Stimulated activated CD8-positive, alpha-beta memory T cell treated with anti-CD3 and anti-CD28 coated beads, Interleukin-2, amount 100 ng/mL, for 48 hours (primary cell): Measurements from ENCODE around the gene CAPS.

Experiments
- DNase-seq, 2 donors: peaks; one replicate each; pipeline ENCODE4 v3.0.0-alpha.2; 2020; ENCODE audit warnings: low read depth in 2 of 2

The CAPS gene

DNA sequence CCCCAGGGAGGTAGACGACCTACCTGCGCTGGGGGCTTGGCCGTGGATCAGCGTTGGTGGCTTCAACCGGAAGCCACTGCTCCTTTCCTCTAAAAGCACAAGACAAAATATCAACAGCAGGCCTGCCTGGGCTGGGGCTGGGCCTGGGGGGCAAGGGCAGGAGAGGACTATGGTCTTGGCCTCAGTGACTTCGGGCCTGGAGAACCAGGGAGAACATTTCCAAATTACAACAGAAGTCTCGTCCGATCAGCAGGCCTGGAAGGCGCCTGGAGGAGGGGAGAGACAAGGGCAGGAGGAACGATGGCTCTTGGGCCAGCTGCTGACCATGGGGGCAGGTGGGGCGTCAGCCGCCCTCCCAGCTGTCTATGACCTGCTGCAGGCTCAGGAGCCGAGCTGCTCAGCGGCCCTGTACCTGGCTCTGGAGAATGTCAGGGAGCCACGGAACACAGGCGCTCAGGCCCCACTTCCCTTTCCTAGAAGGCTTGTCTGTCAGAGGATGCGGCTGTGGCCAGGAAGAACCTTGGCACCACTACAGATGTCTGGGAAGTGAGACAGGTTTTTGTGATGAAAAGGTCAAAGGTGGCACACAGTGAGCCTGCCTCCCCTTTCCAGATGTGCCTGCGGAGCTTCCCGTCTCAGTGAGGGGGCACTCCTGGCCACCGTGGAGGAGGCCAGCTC, 19.5 kb downstream of the CAPS start:
- no peak for DNase-seq

DNA sequence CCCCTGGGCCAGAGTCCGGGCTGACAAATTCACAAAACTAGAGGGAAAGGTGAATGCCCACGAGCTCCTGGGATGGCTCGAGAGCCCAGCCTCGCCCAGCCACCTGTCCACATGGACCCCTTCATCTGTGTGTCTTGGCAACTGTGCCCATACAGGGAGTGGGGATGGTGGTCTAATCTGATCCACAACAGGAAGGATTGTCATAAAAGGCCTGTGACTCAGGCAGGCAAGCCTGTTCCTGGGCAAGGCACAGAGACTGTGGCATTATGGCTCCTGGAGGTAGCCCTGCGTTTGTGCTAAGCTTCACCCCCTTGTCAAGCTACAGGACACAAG, 20.0 kb downstream of the CAPS start:
- DNase-seq, result no peak

DNA sequence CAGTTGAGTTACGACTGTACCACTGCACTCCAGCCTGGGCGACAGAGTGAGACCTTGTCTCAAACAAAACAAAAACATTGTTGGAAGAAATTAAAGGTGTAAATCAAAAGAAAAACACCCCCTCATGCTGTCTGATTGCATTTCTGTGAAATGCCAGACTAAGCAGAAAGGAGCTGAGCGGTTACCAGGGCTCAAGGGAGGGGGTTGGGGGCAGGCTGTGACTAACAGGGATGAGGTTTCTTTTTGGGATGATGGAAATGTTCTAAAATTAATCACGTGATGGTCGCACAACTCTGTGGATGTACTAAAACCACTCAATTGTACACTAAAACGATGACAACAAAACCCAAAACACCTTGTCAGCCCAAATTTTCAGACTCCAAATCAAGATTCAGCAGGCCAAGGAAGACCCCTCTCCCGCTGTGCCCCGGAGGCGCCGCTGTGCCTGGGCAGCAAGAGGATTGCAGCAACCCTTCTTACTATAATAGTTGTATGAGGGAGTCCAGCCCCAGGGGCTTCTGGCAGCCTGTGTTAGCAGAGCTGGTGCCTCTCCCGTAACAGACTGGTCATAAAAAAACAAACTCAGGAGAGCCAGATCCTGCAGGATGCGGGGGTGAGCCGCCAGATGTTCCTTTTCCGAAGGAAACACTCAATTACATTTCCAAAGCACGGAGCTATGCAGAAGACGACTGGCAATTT, 20.9 kb downstream of the CAPS start:
- no peak for DNase-seq

DNA sequence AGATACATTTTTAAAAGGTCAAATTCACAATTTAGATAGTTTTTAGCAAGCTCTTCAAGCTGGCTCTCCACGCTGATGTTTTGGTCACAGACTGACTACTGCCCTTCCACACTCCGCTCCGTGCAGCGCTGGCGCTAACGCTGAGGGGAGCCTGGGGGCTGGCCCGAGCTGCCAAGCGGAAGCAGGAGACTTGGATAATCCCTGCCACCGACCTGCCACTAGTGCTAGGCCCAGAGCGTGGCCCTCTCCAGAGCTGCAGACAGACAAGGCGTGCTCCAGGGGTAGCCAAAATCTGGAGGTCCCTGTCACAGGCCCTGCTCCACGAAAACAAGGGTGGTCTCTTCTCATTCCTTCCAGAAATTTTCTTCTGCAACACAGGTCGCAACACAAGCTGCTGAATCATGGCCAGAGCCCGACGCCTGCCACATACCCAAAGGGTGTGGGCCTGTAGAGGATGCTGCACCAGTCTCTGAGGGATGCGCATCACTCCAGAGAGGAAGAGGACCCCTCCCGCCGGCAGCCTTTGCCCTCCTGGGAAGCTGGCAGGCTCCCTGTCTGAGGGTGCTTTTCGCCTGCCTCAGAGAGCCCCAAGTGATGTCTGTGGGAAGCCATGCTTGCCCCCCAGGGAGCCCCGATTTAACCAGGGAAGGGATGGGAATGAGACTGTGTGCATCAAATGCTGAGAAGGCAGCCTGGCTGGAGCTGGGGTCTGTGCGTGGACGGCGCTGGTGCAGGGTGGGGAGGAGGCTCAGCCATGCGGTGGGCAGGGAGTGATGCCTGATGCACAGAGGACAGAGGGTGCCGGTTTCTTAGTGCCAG, 21.6 kb downstream of the CAPS start:
- no peak for DNase-seq

DNA sequence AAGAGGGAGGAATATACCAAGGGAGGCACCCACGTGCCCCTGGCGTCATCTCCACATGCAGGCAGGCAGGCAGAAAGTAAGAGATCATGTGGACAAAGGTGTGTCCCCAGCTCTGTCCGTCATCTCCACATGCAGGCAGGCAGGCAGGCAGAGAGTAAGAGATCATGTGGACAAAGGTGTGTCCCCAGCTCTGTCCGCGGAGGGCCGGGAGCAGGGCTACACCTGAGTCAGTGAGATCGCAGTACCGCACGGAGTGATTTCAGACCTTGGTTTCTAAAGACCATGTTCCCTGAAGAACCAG, 22.2 kb downstream of the CAPS start:
- no peak for DNase-seq

DNA sequence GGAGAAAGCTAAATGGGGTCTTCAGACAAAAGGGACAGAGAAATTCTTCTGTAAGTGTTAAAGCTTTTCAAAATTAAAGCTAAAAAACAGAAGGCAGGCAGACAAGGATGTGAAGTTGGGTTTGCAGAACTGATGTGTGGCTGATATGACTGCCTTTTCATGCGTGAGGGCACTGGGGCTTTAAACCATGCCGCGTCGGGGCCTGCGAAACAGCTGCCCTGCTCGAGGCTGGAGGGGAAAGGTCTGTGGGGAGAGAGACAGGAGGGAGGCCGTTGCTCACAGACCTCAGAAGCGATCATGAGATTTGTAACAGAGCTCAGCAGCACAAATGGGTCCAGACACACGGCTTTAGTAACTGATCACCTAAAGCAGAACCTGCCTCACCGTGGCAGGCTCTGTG, 23.5 kb downstream of the CAPS start:
- DNase-seq, result no peak

DNA sequence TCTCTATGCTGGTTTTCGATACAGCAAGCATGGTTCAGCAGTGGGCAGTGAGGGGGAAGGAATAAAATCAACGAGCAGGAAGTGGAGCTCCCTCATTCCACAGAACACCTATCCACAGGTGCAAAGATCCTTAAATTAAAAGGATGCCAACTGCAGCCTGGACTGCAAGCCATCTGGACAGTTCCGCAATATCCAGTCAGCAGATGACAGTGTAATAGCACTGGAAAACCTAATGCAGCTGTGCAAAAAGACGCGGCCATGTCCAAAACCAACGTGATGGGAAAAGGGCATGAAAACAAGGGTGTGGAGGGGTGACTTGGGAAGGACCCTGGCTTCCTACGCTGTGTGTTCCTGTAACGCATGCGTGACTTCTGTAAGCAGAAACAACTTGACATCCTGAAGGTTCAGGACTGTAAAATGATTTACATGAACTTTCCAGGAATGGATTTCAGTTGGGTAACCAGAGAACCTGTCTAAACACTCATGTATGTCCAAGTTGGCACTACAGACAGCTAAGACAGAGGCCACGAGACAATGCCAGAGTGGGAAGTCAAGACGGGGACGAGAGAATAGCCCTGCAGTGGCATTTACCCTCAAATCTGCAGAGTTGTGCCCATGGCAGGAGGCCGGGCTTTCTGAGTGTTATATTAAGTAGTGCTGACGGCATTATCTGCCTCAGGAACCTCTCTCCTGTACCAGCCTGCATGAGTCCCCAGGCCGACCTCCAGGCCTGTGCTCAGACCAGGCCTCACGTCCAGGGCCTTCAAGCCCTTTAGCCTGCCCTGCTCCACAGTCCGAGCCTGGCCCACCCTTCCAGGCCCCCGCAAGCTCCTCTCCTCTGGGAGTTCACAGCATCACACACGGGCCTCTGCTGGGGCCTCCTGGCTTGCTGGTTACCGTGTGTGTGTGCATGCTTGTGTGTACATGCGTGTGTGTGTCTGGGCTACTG, 26.5 kb downstream of the CAPS start:
- no peak for DNase-seq

DNA sequence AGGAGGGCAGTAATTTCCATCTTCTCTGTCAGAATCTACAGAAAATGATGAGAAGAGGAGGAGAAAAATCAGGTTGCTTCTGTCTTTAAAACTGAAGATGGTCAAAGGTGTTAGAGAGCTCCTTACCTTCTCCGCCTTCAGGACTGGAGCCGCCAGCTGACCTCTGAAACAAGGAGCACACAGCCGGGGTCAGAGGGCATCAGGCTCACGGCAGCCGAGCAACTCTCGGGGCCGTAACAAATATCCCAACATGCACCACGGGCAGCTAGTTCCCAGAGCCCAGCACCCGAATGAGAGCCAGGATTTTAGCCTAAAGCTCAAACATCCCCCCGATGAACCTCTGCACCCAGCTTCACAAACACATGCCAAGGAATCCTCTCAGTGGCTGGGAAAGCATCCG, 27.6 kb downstream of the CAPS start:
- DNase-seq, result no peak

DNA sequence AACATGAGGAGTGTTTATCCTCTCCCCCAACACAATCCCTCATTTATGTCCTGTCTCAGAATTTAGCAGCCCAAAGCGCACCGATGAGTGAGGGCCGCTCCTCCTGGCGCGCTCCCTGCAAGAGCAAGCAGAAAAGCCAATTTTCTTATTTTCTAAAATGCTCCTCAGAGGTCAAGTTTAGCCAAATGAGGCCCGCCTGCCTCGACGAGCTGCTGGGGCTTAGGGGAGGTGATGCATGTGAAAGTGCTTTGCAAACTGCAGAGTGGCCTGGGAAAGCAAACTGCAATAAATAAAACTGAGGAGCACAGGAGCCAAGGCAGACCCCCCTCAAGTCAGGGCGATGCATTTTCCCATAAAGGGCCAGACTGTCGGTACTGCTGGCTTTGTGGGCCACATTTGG, 29.0 kb downstream of the CAPS start:
- no peak for DNase-seq

DNA sequence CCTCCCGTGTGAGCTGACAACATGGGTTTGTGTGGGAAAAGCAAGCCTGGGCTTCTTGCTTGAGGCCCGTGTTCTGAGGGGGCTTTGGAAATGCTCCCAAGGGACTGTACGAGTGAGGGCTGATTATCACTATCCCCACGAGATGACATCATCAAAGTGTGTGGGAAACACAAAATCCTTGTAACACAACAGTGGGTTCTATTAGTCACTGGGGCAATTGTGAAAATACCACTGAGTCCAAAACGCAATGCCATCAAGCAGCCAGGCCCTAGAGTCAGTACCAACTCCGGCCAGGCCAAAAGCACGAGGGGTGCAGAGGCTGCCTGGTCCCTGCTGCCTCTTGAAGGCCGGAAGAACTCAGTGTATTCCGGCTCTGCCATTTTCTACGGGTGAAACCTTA, 29.6 kb downstream of the CAPS start:
- no peak for DNase-seq

DNA sequence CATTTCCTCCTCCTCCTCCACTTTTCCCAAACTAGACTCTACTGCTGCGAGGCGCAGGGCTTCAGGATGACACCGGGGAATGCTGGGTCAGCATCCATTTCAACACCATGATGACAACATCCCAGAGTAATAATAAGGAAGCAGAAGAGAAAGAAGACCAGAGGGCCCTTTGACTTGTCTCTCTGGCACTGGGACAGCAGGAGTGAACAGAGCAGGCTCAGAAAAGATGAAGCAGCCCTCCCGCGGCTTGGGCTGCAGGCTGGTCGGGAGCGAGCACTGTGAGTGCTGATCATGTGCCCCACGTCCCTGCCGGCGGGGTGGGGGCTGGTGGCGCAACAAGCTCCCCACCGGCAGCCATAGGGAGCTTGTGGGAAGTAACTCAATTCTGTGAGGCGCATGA, 33.4 kb downstream of the CAPS start:
- no peak for DNase-seq

DNA sequence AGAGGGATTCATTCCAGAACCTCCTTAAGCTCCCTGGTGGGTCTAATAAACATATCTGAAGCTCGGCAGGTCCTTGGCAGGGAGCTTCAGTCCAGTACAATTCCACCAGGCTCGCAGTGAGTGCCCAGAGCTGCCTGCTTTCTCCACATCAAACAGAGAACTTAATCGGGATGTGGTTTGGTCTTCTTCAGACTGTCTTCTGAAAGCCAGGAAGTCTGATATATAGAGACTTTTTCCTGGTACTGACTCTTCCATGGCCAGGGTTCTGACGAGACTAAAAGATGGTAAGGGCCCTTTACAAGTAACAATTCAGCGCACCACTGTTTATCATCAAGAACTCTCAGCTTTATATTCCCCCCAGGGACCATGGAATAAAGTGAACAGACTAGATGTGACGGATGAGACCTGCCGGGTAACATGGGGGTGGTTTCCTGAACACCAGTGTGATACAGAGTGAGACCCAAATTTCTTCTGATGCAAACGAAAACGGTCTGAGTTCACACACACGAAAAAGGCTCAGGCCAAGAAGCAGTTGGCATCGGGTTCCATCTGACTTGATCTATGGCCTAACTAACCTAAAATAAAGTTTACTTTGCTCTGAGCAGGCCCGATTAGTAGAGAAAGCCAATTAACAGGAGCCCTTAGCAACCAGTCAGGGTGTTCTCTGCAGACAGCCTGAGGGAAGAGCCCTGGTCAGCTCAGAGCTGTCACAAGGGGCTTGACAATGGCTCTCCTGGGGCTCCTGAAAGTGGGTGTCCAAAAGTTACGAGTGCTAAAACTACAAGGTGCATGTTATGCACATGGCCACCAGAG, 34.9 kb downstream of the CAPS start:
- no peak for DNase-seq

DNA sequence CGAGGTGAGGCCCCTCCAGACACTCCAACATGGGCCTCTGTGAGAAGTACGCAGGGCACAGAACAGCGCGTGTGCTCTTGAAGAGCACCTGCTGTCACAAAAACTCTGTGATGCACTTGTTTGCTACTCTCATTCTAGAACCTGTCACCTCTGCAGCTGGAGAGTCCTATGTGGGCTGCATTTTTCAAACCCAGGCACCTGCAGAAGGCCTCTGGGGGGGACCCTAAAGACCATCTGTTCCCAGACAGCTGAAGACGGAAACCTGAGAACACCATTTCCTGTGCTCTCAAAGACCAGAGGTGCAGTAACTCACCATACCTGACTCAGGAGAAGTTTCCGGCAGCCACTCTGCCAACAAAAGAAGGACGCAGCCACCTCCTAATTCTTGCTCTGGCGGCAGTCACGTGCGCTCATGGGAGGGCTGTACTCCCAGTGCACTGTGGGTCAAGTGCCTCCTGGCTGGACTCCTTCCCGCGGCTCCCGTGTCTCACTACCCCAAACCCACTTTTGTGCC, 35.8 kb downstream of the CAPS start:
- DNase-seq, result no peak

DNA sequence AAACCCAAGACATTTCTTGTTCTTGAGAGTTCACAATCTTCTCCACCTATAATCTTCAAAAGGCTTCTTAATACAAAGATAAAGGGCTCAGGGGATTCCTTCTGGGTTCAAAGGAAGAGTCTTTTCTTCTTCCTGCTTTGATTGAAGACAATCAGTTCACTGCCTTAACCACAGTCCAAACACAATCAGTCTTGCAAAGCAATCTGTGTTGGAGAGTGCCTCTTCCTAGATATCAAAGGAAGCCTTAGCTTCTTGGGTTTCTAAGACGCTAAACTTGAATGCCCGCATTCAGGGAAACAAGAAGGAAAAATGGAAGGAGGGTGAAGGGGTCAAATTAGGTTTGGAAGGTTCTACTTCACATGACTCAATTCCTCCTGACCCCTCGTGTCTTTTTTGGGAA, 36.7 kb downstream of the CAPS start:
- no peak for DNase-seq

DNA sequence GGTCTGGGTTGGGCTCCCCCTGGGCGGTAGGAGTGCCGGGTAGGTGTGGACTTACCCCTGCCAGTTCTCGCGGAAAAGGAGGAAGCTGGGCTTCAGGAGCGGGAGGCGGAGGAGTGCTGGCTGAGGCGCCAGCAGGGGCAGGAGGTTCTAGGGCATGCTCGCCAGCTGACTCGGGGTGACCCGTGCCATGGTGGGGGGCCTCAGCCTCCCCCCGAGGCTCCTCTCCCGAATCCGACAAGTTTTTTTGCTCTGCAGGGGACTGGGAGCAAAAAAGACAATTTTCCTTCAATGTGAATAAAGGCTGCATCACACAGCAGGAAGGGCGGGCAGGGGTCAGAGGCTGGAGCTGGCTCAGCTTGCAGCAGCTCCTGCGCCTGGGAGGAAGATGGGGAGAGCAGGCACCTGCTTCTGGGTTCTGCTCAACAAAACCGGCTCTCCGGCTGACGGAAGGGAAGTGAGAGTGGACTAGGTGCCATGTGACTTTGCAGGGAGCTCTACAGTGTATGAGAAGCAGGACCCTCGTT, 37.3 kb downstream of the CAPS start:
- no peak for DNase-seq

DNA sequence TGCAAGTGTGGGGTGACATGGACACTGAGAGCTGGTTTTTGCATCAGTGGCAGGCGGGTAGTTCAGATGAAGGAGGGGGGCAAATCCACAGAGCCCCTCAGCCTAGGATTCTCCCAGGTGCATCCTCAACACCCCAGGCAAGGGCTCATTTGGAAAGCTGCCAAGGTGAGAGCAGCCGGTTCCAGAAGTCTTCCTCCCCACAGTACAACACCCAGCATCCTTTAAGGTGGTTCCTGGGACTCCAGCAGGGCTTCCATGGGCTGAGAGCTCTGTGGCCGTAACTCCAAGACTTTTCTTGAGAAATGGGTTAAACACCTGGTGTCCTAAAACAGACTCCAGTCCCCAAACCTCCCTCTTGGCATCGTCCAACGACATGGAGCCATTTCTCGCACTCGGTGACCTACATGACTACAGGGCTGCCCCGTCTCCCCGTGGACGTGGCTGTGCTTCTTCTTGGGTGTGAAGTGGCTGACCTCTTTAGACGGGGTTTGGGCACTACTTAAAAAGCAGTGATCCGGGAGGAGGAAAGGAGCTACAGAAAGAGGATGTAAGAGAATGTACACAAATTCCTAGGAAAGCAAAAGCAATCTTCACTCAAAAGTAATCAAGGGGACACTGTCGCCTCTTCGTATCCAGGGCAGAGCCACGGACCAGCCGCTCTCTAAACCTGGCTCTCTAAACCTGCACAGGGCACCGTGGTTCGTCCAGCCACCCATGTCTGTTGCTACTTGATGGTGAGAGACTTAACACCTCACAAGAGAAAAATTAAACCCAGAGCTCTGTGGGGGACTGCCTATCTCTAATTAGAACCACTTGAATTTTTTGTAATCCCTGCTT, 38.4 kb downstream of the CAPS start:
- DNase-seq, result no peak

DNA sequence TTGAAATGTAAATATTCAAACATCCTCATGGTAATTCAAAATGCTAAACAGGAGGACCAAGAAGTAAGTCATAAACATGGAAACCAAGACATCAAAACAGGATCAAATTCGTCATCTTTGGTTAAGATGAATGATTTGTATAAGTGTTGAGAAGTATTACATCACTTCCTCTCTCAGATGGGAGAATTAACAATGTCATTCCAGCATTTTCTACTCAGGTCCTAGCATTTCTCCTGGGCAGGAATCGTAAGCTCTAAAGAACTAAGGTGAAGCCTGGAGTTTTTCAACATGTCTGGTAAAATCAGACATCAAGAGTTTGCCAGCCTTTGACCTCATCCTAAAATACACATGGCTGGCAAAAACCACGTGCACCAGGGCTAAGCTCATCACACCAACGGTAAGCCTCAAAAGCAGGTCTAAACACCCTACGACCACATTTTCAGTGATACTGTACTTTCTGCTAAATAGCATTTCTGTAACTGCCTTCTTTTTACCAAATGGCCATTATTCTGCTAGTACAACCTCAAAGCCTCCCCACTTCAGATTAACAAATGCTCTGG, 39.1 kb downstream of the CAPS start:
- DNase-seq, result no peak

DNA sequence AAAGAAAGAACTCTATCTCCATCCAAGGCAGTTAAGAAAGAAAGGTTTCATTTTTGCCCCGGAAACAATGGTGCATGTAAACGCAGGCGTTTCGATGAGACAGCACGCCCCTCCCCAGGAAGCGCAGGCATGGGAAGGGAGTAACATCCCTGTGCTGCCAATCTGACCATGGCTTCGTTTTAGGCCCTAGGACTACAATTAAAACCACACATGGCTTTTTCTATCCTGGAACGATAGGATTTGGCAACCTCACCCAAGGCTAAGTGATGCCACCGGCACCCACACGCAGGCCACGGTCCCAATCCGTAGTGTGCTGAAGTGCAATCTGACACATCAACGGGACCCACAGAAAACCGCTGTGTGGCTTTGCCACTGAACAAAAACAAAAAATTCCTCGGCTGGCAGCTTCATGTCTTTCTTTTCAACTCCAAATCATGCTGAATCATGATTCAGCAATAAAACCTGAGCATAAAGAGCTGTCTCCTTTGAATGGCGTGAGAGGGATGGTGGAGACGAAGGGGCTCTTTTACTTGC, 39.7 kb downstream of the CAPS start:
- no peak for DNase-seq

DNA sequence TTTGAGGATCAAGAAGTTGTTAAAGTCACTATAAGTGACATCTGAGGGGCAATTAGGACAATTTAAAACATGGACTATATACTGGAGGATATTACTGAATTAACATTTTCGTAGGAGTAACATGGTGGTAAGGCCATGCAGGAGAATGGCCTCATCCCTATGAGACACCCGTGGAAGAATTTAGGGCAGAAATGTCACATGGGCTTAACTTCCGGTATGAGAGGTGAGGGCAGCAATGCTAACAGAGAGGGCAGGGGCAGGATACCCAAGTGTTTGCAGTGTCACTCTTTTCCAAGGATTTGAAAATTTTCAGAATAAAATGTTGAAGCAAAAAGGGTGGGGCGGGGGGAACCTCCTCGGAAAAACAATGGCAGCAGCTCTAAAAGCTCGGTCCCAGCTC, 40.2 kb downstream of the CAPS start:
- no peak for DNase-seq

DNA sequence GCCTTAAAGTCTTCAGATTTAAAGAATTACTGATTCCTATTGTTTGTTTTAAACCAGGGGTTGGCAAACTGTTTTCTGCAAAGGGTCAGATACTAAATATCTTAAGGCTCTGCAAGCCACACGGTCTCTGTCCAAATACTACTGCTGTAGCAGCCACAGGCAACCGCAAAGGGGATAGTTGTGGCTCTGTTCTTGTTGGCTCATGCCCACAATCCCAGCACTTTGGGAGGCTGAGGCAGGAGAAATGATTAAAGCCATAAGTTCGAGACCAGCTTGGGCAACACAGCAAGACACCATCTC, 41.5 kb downstream of the CAPS start:
- no peak for DNase-seq
